ENCODE measurements around the gene TMEM108.

The TMEM108 gene

DNA sequence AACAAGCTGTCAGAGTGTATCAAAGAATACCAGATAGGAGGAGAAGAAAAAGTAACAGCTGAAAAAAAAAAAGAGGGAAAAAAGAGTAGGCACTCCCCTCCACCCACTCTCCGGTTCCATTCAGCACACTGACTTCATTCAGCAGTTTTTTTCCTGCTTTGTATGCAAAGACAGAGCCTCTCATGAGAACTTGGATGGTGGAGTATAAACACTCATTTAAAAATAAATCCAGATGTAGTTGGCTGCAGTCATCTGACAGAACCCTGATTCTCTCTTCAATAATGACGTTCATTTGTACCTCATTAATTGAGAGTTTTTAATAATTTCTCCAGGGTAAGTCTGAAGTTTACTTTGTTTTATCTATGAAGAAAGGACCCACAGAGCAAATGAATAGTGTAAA is 81.0 kb downstream of the TMEM108 start:
- DNase-seq (ENCODE audit: low spot score): no peak

- DNase-seq (ENCODE audit: low spot score): no peak
These were observed 83.3 kb downstream of the TMEM108 start for GRCh38 chr3:133121450-133121849.

GRCh38 chr3:133123636-133124035 is 85.4 kb downstream of the TMEM108 start:
- no peak for DNase-seq (ENCODE audit: low spot score)

GRCh38 chr3:133124511-133124910 is 86.3 kb downstream of the TMEM108 start:
- no peak for DNase-seq (ENCODE audit: low spot score)

DNA sequence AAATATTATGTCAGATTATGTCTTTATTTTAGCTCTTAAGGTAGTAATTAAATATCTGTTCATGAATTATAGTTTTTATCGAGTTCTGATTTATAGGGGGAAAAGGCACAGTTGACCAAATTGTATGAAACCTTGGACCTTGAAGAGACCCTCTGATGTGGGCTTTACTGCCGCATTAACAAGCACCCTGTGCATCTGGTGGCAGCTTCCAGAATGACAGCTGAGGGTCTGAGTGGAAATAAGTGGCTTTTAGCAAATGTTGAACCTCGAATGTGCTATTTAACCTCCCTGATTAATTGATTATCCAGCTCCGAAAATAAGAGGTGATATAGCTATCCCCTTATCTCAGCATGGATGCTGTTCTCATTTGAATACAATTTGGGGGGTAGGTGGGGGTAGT is 87.0 kb downstream of the TMEM108 start:
- no peak for DNase-seq (ENCODE audit: low spot score)

- no peak for DNase-seq (ENCODE audit: low spot score)
These were observed 87.6 kb downstream of the TMEM108 start for GRCh38 chr3:133125802-133126201.

DNA sequence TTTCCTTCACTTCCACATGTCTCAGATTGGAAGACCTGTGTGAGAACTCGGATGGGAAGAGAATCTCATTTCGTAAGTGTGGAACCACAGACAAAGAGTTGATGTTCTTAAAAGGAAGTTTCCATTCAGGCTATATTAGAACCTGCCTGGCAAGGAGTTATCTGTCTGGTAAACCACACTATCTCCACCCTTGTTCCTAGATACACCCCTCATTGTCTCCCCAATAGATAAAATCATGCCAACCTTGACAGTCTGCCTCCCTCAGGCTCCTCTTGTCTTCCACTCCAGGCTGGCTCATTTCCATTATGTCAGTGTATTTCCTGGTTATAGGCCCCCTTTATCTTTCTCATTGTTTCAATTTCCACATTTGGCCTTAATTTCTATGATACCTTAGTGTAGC is 89.2 kb downstream of the TMEM108 start:
- no peak for DNase-seq (ENCODE audit: low spot score)

- DNase-seq (ENCODE audit: low spot score): no peak
These were observed 92.0 kb downstream of the TMEM108 start for GRCh38 chr3:133130168-133130567.

- DNase-seq (ENCODE audit: low spot score): no peak
These were observed 97.1 kb downstream of the TMEM108 start for GRCh38 chr3:133135306-133135705.

GRCh38 chr3:133136114-133137041 is 98.2 kb downstream of the TMEM108 start:
- DNase-seq (ENCODE audit: low spot score): no peak

GRCh38 chr3:133137042-133137996 is 99.1 kb downstream of the TMEM108 start:
- DNase-seq (ENCODE audit: low spot score): no peak

DNA sequence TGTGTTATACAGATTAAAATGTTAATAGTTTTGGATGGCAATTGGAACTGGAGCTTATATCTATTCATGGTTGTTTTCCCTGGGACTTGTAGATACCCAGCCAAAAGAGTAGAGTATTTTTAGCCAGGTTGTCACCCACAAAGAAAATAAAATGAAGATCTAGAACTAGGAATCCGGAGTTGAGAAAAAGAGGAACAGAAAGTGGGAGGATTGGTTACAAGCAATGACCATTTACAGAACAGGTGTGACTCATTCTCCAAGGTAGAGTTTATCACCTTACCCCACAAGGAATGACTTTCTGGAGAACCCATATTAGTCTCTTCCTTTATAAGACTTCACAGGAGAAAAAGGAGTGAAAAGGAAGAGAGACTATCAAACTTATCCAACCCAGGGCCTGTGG is 99.8 kb downstream of the TMEM108 start:
- DNase-seq (ENCODE audit: low spot score): no peak

- no peak for DNase-seq (ENCODE audit: low spot score)
These were observed 113.9 kb downstream of the TMEM108 start for GRCh38 chr3:133152056-133152455.

DNA sequence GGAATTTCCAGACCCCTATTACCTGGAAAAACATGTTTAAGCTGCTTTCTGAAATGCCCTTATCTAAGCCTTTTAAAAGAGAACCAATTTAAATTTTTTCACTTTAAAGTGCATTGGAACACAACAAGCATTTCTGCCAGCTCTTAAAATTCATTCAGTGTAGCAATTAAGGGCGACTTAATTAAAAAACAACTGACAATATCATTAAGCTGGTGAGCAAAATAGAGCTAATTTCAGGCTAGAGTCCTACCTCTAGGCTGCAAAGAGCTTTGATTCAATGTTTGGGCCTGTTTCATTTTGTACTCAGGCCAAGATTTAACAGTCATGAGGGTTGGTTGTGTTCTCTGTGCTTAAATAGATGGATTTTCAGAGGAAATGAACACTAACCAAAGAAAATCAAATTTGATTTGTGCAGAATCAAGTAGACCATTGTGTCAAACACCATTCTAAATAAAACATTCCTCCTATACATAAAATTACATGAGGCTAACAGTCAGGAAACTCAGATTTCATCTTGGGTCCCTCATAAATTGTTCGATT is 114.6 kb downstream of the TMEM108 start:
- DNase-seq (ENCODE audit: low spot score): no peak

DNA sequence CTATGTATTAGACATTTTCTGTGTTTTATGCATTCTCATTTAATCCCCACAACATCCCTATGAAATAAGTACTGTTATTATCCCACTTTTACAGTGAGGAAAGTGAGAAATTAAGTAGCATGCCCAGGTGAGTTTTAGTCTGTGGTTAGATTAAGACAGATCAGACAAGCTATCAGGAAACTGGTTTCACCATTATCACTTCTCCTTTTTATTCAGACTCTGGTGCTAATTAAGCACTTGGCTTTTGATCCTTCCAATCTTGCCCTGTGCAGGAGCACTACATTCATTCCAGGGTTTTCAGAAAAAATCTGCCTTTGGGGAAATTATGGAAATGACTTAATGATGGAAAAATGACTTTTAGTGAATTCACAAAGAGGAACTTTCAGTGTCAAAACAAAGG is 115.2 kb downstream of the TMEM108 start:
- no peak for DNase-seq (ENCODE audit: low spot score)

GRCh38 chr3:133157716-133158115 is 119.5 kb downstream of the TMEM108 start:
- no peak for DNase-seq (ENCODE audit: low spot score)

DNA sequence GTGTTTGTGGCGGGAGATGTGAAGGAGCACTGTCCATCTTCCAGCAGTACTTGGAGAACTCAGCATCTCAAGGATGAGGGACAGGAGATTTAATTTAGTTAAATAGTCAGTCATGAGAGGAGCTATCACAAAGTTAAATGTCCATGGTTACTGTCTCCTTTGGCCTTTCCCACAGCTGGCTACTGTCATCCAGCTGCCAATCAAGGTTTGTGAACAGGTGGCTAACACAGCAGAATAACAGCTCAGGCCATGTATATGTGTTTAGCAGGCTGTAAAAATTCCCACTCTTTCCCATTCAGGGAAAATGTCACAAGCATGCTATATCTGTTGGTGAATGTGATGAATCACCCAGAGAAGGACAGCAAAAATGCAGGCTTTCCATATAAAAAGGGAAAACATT is 120.5 kb downstream of the TMEM108 start:
- DNase-seq (ENCODE audit: low spot score): no peak

DNA sequence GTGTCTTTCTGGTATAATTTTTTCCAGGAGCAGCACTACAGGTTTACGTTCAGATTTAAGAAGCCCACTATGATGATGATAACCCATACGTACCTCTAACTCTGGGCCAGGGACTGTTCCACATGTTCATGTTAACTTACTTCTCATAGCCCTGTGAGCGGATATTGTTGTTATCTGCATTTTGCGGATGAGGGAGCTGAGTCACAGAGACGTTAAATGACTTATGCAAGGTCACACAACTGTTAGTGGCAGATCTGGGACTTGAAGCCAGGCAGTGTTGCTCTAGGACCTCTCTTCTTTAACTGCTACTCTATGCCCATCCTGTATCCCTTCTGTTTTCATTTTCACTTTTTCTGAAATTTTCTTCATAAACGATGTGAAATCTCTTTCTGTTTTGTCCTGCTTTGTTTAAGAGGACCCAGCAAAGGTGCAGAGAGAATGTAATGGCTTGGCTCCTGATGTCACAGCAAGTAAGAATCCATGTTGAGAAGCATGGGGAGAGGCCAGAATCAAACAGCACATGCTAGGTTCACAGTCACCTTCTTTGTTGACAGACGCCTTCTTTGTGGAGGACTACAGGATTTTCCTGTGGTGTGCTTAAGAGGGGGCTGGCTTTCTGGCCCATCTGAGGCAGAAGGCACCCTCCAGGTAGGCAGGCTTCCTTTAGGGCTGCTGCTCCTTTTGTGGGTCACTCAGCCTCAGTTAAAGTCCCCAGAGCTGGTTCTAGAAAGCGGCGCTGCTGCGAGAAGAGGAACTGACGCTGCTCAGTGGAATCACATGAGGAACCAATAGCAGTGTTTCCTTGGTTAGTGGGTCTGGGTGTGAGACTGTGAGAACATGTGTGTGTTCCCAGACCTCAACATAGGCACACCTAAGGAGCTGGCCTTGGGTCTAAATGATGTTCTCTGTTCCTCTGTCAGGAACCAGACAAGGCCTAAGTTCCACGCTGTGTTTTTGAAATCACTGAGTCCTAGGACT is 121.6 kb downstream of the TMEM108 start:
- DNase-seq (ENCODE audit: low spot score): no peak

DNA sequence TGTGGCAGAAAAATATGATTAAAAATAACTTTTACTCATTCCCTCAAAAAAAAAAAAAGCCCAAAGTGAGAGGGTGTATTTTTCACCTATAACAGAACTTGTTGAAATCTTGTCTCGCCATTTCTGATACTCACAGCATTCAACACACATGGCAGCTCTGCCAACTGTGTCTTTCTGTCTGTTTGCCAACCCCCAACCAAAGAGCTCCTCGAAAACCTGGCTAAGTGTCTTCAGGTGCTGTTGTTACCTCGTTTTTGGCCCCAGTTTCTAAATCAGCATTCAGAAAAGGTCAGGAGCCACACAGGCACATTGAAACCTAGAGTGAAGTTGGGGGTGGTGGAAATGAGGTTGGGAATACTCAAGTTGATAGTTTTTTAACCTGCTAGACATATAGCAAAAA is 123.5 kb downstream of the TMEM108 start:
- DNase-seq (ENCODE audit: low spot score): no peak

- no peak for DNase-seq (ENCODE audit: low spot score)
These were observed 124.1 kb downstream of the TMEM108 start for GRCh38 chr3:133162265-133162664.

DNA sequence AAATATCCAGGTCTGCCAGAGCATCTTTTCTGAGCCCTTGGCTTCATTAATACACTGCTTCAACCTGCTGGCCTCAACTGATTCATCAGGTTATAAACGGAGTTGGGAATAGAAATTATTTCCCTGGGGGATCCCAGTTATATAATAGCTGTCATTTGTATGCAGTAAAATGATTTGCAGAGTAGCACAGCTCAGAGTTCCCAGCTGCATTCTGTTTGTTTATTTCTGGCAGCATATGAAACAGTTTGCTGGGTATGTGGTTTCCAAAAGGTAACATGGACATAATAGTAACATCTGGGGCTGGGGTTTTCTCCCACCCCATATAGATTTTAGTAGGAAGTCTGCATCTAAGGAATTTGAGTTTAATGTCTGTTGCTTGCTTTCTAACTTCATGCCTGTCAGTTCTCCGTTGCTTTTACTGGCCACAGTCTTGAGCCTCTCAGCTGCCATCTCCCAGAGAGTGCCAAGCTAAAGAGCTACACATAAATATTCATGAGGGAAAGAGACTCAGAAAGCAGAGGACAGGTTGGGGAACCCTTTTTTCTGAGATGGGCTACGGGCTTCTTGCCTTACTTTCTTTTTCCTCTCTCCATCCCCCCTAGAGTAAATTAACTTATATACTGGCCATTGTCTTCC is 124.6 kb downstream of the TMEM108 start:
- DNase-seq (ENCODE audit: low spot score): no peak

Measured in hematopoietic multipotent progenitor cell treated with erythropoietin and hydrocortisone succinate and interleukin-3 and kit ligand, for 17 days (in vitro differentiated cells).